HG03280 (cell line): Measurements from ENCODE around the gene CA6.
"Not testable (repeated sequence)": the region's sequence is repeated elsewhere in the genome, so short reads cannot be mapped to it uniquely, and the experiment has no call there.

Experiments
- ATAC-seq: cut with Tn5 transposase; IDR thresholded peaks from one replicate; pipeline ENCODE4 v1.9.1; 2021; ENCODE audit warnings: mild to moderate bottlenecking, moderate library complexity; ENCODE audit not compliant: unreplicated experiment

Gene CA6

GRCh38 chr1:8945568-8945967 lies at the start of gene CA6:
Gene CA6, plus strand, starts transcription at chr1:8945868. Its CDS starts 19 bp downstream, at chr1:8945887.
- ATAC-seq: no peak

GRCh38 chr1:8896775-8897174 lies 48.9 kb upstream of the CA6 start:
- not testable (repeated sequence) for ATAC-seq

GRCh38 chr1:8897505-8897904 lies 48.2 kb upstream of the CA6 start:
- not testable (repeated sequence) for ATAC-seq

GRCh38 chr1:8898418-8898817 lies 47.2 kb upstream of the CA6 start:
- ATAC-seq: not testable (repeated sequence)

DNA sequence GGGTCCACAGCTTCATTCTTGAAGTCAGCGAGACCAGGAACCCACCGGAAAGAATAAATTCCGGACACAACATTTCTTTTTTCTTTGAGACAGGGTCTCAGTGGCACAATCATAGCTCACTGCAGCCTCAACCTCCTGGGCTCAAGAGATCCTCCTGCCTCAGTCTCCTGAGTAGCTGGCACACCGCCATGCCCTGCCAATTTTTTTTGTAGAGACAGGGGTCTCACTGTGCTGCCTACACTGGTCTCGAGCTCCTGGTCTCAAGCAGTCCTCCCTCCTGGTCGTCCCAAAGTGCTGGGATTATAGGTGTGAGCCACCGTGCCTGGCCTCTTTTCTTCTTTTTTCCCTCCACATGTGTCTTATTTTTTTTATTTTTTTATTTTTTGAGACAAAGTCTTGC lies 46.6 kb upstream of the CA6 start:
- ATAC-seq: no peak

DNA sequence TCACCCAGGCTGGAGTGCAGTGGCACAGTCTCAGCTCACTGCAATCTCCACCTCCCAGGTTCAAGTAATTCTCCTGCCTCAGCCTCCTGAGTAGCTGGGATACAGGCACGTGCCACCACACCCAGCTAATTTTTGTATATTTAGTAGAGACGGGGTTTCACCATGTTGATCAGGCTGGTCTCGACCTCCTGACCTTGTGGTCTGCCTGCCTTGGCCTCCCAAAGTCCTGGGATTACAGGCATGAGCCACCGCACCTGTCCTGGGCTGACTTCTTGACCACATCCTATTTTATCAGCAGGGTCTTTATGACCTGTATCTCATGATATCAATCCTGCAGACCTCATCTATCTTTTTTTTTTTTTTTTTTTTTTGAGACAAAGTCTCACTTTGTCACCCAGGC lies 45.0 kb upstream of the CA6 start:
- ATAC-seq: not testable (repeated sequence)

DNA sequence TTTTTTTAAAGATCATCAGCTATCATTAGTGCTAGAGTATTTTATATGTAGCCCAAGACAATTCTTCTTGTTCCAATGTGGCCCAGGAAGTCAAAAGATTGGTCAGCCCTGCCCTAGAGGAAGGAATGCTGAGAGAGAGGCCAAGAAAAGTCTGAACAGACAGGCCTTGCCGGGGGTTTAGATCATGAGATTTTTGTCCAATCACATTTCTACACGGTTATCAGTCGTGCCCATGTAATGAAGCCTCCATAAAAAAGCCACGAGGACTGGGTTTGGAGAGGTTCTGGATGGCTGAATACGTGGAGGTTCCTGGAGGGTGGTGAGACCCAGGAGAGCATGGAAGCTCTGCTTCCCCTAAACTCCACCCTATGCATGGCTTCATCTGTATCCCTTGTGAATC lies 42.9 kb upstream of the CA6 start:
- no peak for ATAC-seq

DNA sequence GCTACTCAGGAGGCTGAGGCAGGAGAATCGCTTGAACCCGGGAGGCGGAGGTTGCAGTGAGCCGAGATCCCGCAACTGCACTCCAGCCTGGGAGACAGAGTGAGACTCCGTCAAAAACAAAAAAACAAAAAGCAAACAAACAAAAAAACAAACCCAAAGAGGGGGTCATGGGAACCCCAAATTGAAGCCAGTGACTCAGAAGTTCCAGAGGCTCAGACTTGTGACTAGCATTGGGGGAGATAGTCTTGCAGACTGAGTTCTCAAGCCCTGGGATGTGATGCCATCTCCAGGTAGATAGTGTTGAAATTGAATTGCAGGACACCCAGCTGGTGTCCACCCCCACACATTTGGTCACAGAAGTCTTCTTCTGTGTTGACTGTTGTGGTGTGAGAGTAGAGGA lies 42.3 kb upstream of the CA6 start:
- no peak for ATAC-seq

- no peak for ATAC-seq
Measured at GRCh38 chr1:8903908-8904650, 41.6 kb upstream of the CA6 start.

DNA sequence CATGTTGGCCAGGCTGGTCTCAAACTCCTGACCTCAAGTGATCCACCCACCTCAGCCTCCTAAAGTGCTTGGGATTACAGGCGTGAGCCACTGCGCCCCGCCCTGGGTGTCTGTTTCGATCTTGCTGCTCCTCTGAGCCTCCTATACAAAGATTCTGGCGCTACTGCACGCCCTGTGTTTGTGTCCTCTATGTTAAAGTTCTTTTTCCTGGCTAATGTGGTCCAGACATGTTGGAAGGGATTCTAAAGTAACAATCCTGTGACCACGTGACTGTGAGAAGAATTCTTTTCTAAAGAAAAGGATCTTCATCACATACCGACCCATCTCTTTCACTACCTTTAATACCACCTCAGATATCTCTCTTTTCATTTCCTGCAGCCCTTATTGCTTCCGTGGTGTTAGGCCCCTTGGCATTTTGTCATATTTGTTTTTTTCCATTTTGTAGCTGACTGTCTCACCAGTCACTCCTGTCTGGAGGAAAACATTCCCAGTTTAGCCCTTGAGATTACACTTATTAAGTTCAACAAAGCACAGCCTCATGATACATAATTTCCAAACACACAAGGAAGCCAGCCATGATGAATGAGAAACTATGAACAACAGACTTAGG lies 40.0 kb upstream of the CA6 start:
- no peak for ATAC-seq

DNA sequence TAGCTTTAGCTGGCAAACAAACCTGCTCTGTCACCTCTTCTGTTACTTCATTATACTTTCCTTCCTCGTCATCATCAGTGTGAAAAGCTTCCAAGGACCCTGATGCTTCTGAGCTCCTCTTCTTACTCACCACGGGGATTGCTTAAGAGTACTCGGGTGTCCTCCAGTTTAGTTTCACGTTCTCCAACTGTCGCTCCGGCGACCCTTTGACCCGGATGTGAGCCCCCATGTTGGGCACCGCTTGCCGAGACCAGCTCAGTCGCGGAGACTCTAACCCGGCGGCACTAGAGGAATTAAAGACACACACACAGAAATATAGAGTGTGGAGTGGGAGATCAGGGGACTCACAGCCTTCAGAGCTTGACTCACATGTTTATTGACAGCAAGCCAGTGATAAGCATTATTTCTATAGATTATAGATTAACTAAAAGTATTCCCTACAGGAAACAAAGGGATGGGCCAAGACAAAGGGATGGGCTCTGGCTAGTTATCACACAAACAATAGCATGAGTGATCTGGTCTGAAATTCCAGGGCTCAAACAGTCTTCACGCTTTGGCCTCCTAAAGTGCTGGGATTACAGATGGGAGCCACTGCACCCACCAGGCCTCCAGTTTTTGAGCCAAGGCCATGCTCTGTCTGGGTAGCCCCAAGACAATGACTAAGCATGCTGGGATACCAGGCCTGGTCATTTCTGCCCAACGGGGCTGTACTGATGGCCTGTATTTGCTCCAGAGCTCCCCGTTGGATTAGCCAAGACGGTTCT lies 37.1 kb upstream of the CA6 start:
- ATAC-seq: no peak

DNA sequence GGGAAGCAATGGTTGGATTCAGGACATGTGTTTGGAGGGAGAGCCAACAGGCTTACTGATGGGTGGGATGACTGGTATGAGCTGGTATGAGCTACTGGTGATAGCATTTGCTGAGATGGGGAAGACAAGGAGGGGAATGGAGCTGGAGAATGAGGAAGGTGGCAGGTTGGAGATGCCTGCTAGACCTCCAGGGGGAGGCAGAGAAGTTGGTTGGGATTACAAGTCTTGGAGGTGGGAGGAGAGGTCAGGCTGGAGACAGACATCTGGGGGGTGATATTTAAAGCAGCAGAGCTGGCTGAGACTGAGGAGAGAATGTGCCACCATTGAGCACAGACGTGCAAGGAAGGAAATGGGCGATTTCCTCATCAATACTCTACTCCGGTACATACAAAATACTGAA lies 35.3 kb upstream of the CA6 start:
- ATAC-seq: no peak

DNA sequence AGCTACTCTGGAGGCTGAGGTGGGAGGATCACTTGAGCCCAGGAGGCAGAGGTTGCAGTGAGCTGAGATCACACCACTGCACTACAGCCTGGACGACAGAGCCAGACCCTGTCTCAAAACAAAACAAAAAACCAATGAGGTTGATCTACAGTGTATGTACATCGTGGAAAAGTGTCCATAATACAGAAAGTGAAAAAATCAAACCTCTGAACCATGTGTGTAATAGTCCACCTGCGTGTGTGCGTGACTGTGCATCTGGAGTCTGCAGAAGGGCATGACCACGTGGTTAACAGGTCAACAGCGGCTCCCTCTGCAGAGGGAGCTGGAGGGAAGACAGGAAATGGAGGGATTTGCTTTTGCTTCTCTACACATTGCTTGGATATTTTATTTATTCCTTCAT lies 34.8 kb upstream of the CA6 start:
- ATAC-seq: no peak

- no peak for ATAC-seq
Measured at GRCh38 chr1:8911416-8912309, 34.0 kb upstream of the CA6 start.

GRCh38 chr1:8913457-8913856 lies 32.2 kb upstream of the CA6 start:
- no peak for ATAC-seq

GRCh38 chr1:8914466-8914865 lies 31.2 kb upstream of the CA6 start:
- no peak for ATAC-seq

- ATAC-seq: no peak
Measured at GRCh38 chr1:8915446-8915845, 30.2 kb upstream of the CA6 start.

DNA sequence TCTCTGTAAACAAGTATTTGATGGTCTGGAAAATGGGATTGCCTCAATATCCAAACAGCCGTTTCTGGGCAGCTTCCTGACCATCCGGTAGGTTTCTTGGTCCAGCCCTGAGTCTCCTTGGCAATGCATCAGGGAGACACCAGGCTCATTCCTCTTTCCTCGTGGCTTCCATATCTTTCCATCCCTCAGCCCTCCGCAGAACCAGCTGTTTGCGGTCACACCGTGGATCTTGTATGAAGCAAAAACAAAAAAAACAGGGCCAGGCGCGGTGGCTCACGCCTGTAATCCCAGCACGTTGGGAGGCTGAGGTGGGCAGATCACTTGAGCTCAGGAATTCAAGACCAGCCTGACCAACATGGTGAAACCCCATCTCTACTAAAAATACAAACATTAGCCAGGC lies 28.1 kb upstream of the CA6 start:
- not testable (repeated sequence) for ATAC-seq

DNA sequence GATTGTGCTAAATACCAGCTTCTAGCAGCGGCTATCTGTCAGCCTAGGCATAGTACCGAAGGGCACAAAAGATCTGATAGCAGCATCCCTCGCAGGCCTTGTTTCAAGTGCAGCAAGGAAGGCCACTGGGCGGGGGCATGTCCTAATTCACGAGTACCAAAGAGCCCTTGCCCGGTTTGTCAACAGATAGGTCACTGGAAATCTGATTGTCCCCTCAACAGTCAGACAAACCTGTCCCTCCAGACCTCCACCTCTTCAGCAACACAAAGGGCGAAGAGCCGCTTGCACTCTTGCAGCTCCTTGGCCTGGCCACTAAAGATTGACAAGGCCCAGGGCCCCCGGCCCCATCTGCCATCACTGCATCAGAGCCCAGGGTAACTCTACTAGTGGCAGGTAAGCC lies 22.7 kb upstream of the CA6 start:
- no peak for ATAC-seq

DNA sequence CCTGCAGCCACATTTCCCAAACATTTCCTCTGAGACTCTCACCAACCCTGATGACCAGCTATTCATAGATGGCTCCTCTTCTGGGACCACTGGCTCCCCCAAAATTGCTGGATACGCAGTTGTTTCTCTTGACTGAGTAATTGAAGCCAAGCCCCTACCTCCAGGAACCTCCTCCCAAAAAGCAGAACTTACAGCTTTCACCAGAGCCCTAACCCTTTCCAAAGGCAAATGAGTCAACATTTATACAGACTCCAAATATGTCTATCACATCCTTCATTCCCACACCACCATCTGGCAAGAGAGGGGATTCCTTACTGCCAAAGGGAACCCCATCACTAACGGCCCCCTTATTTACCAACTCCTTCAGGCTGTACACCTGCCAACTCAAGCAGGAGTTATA lies 20.3 kb upstream of the CA6 start:
- ATAC-seq: no peak

DNA sequence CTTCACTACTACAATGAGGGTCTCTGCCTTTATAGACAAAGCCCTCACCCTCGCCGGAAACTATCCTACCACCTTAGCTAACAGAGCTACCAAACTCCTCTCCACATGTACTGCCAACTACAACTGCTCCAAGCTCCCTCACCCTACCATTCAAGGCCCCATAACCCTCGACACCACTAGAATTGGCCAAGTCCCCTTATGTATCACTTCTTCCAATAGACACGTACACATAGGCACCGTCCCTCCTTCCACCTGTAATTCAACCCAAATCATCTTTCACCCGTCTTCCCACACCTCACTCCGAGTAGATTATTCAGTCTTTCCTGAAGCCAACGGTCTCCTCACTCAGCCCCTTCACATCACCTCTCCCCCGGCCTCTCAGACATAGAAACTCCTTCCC lies 19.7 kb upstream of the CA6 start:
- ATAC-seq: no peak
